SK-N-SH (cell line): ENCODE data around the gene SFSWAP. TPM values are rescaled to one million over a fixed set of nuclear protein-coding genes. Genes with fewer than 3 reads are reported as not detected.
A peak's percentile ranks its signal among the peaks of the same experiment; 100 is the strongest.
"Not testable (repeated sequence)": the region's sequence is repeated elsewhere in the genome, so short reads cannot be mapped to it uniquely, and the experiment has no call there.

Experiments
- CTCF ChIA-PET: fragments of 300-600, 350-600 bp; formaldehyde crosslinking; extraction: SDS; loops from one replicate; lab custom pipeline; 2021; lab: Yijun Ruan, JAX
- POLR2A ChIA-PET: fragments of 350-600 bp; sonication (Branson Sonifier 250); formaldehyde crosslinking; extraction: SDS; loops from one replicate; lab custom pipeline; 2020; ENCODE audit warnings: antibody characterized with exemption, inconsistent platforms; lab: Yijun Ruan, JAX
- DNase-seq: peaks from one replicate; pipeline ENCODE4 v3.0.0; 2012
- H2AFZ ChIP-seq: fragments of 200-600 bp; sonication (generic); 2 replicates; pipeline ENCODE4 v1.8.1; 2016; ENCODE audit warnings: antibody characterized with exemption, mild to moderate bottlenecking, low read depth
- H3F3A ChIP-seq: fragments of 200-600 bp; sonication (generic); replicated peaks from 2 replicates; pipeline ENCODE3; 2016; ENCODE audit warnings: antibody characterized with exemption, mild to moderate bottlenecking; ENCODE audit not compliant: insufficient read depth
- H3K27ac ChIP-seq, 2 experiments: fragments of 200-500 bp in 1 of 2; fragments of 200-600 bp in 1 of 2; sonication (Bioruptor generic) in 1 of 2; sonication (generic), shearing (Covaris generic) in 1 of 2; 2 replicates each; pipeline versions ENCODE4 v1.5.1 to v1.6.1; 2014 to 2016; ENCODE audit warnings: low read depth in 2 of 2, inconsistent platforms in 1 of 2, low read length in 1 of 2, mild to moderate bottlenecking in 1 of 2, mixed read lengths in 1 of 2
- H3K27me3 ChIP-seq: fragments of 200-600 bp; sonication (generic), shearing (Covaris generic); 2 replicates; pipeline ENCODE4 v1.6.1; 2016; ENCODE audit warnings: mixed run types; ENCODE audit not compliant: insufficient read depth
- H3K36me3 ChIP-seq, 2 experiments: fragments of 200-500 bp in 1 of 2; fragments of 200-600 bp in 1 of 2; sonication (Bioruptor generic) in 1 of 2; sonication (generic) in 1 of 2; replicated peaks in 1 of 2; 2 replicates each; pipeline versions ENCODE3 to v1.5.1; 2014 to 2016; ENCODE audit warnings: low read length in 1 of 2, mild to moderate bottlenecking in 1 of 2; ENCODE audit not compliant: insufficient read depth in 2 of 2, control insufficient read depth in 1 of 2
- H3K4me1 ChIP-seq, 2 experiments: fragments of 200-500 bp in 1 of 2; fragments of 200-600 bp in 1 of 2; sonication (Bioruptor generic) in 1 of 2; sonication (generic), shearing (Covaris generic) in 1 of 2; 2 replicates each; pipeline versions ENCODE4 v1.5.1 to v1.6.1; 2014 to 2016; ENCODE audit warnings: low read depth in 1 of 2, low read length in 1 of 2, mixed run types in 1 of 2; ENCODE audit not compliant: insufficient read depth in 2 of 2, control insufficient read depth in 1 of 2
- H3K4me2 ChIP-seq: fragments of 200-600 bp; sonication (generic), shearing (Covaris generic); 2 replicates; pipeline ENCODE4 v1.6.1; 2017; ENCODE audit warnings: mixed run types
- H3K4me3 ChIP-seq, 2 experiments: fragments of 200-500 bp in 1 of 2; fragments of 200-600 bp in 1 of 2; sonication (Bioruptor generic) in 1 of 2; sonication (generic), shearing (Covaris generic) in 1 of 2; 2 replicates each; pipeline versions ENCODE4 v1.5.1 to v1.8.1; 2014 to 2016; ENCODE audit warnings: low read depth in 2 of 2, inconsistent platforms in 1 of 2, low read length in 1 of 2, mild to moderate bottlenecking in 1 of 2, mixed read lengths in 1 of 2, moderate library complexity in 1 of 2
- H3K79me2 ChIP-seq: fragments of 200-600 bp; sonication (generic); 2 replicates; pipeline ENCODE4 v1.8.1; 2017; ENCODE audit warnings: mild to moderate bottlenecking; ENCODE audit not compliant: insufficient read depth
- H3K9ac ChIP-seq: fragments of 200-600 bp; sonication (generic); 2 replicates; pipeline ENCODE4 v1.6.1; 2017; ENCODE audit warnings: mixed run types
- H3K9me2 ChIP-seq: fragments of 200-600 bp; sonication (generic); 2 replicates; pipeline ENCODE4 v1.6.1; 2017; ENCODE audit warnings: mixed run types
- H3K9me3 ChIP-seq: fragments of 200-600 bp; sonication (generic); 2 replicates; pipeline ENCODE4 v1.6.1; 2017; ENCODE audit warnings: mixed run types, mild to moderate bottlenecking, moderate library complexity
- H4K20me1 ChIP-seq: fragments of 200-600 bp; sonication (generic); 2 replicates; pipeline ENCODE4 v1.6.1; 2017; ENCODE audit warnings: mild to moderate bottlenecking, mixed run types; ENCODE audit not compliant: insufficient read depth
- WGBS: methylation state at CpG from one replicate; pipeline ENCODE4 v1.1.6; 2017; ENCODE audit warnings: low lambda C conversion rate; 5-methylcytosine and 5-hydroxymethylcytosine counted together
- polyA plus RNA-seq, 3 experiments: library from polyadenylated mRNA; depleted of rRNA; stranded (reverse); fragments of >200 nt; gene quantifications; 2 replicates each; pipeline ENCODE4 v1.2.3, GENCODE V29; 2012

The SFSWAP gene
- polyA plus RNA-seq, 1 of the 3 experiments (the other 2 are of a cell fraction), result 27.9 TPM

- H4K20me1 ChIP-seq, DNase-seq, H3K27ac ChIP-seq, H3K79me2 ChIP-seq, POLR2A ChIA-PET, H3K4me3 ChIP-seq, H3K9me3 ChIP-seq, H3K27me3 ChIP-seq, H3K9me2 ChIP-seq, H3F3A ChIP-seq, CTCF ChIA-PET, H3K36me3 ChIP-seq, H3K4me1 ChIP-seq, H3K9ac ChIP-seq, H3K4me2 ChIP-seq, H2AFZ ChIP-seq: not testable (repeated sequence)
- WGBS, result 73% methylated on average over 19 of the region's 29 CpGs
Measured at GRCh38 chr12:131678389-131679181, 32.3 kb upstream of the SFSWAP start.

DNA sequence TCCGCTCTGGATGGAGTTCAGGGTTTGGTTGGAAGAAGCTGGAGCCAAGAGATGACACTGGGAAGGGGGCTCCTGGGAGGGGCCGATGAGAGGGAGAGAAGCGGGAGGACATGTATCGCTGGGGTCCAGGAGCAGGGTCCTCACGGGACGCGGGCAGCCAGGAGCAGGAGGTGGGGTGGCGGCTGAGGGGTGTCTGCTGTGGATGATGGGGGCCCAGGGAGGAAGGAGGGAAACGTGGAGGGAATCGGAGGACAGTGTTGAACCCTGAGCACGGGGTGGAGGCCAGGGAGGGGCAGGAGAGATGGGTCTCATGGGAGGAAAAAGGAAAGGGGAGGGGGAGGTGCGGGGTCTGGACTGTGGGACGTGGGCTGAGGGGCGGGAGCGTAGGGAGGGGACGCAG lies 31.7 kb upstream of the SFSWAP start:
- CTCF ChIA-PET, H3K4me1 ChIP-seq, H3K9ac ChIP-seq, H3K4me2 ChIP-seq, H3F3A ChIP-seq, H4K20me1 ChIP-seq, H3K9me3 ChIP-seq, H3K36me3 ChIP-seq, H3K4me3 ChIP-seq, H2AFZ ChIP-seq, POLR2A ChIA-PET, H3K27ac ChIP-seq, DNase-seq, H3K27me3 ChIP-seq, H3K9me2 ChIP-seq, H3K79me2 ChIP-seq: not testable (repeated sequence)
- WGBS, result 83% methylated on average over 4 of the region's 16 CpGs

DNA sequence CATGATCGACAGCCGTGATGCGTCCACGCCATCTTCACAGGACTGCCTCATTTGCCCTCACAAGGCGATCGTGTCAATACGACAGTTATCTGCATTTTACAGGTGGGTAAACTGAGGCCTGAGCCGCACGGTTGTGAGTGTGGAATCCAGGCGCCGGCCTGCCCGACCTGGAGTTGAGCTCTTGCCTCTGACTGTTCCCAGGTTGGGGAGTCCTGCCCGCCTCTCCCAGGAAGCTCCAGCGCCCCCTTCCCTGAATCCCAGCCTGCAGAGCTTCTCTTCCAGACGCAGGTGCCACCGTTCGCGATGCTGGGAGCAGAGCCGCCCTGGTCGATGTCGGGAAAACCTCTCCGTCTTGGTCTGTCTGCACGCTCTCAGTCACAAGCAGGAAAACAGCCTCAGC lies 31.1 kb upstream of the SFSWAP start:
- H2AFZ ChIP-seq, H3K9me3 ChIP-seq, DNase-seq, H3K9me2 ChIP-seq, H3K4me2 ChIP-seq, CTCF ChIA-PET, H3F3A ChIP-seq, H3K27me3 ChIP-seq, H3K36me3 ChIP-seq, H3K79me2 ChIP-seq, H4K20me1 ChIP-seq, H3K4me3 ChIP-seq, H3K9ac ChIP-seq, POLR2A ChIA-PET, H3K4me1 ChIP-seq, H3K27ac ChIP-seq: not testable (repeated sequence)
- 46% methylated on average over 6 of the region's 23 CpGs for WGBS

- CTCF ChIA-PET, H3K79me2 ChIP-seq, H3K4me3 ChIP-seq, H3K9ac ChIP-seq, H3K9me2 ChIP-seq, H3K36me3 ChIP-seq, H3K27me3 ChIP-seq, H3K9me3 ChIP-seq, H3K27ac ChIP-seq, H2AFZ ChIP-seq, H3K4me1 ChIP-seq, H4K20me1 ChIP-seq, POLR2A ChIA-PET, H3K4me2 ChIP-seq, H3F3A ChIP-seq: not testable (repeated sequence)
- peak; percentile 1 for DNase-seq
- WGBS, result 62% methylated on average over 10 of the region's 18 CpGs
Measured at GRCh38 chr12:131680392-131681256, 30.3 kb upstream of the SFSWAP start.
